Lower lobe of right lung (tissue), 2 donors: ENCODE results near the gene ULBP1. TPM values are rescaled to one million over a fixed set of nuclear protein-coding genes. Genes with fewer than 3 reads are reported as not detected.
"Not testable (repeated sequence)": the region's sequence is repeated elsewhere in the genome, so short reads cannot be mapped to it uniquely, and the experiment has no call there.

Experiments
- ATAC-seq, 2 donors: fragments of 200-7000 bp; cut with Tn5 transposase; one replicate each; pipeline ENCODE4 v1.9.1; 2020 to 2022; ENCODE audit warnings: mild to moderate bottlenecking in 2 of 2, moderate library complexity in 2 of 2
- DNase-seq: peaks from one replicate; pipeline ENCODE4 v3.0.0-alpha.2; 2020
- H3K27ac ChIP-seq: fragments of 200-600 bp; one replicate; pipeline ENCODE4 v1.8.0; 2022
- H3K27me3 ChIP-seq: fragments of 200-600 bp; one replicate; pipeline ENCODE4 v1.8.0; 2022; ENCODE audit warnings: low read depth
- H3K36me3 ChIP-seq: fragments of 200-600 bp; one replicate; pipeline ENCODE4 v1.8.0; 2022; ENCODE audit warnings: mild to moderate bottlenecking
- H3K4me1 ChIP-seq: fragments of 200-600 bp; one replicate; pipeline ENCODE4 v1.8.0; 2022
- H3K4me3 ChIP-seq: fragments of 200-600 bp; one replicate; pipeline ENCODE4 v1.8.0; 2022; ENCODE audit warnings: mild to moderate bottlenecking
- H3K9me3 ChIP-seq: fragments of 200-600 bp; one replicate; pipeline ENCODE4 v1.8.0; 2022
- CTCF ChIP-seq: fragments of 200-600 bp; IDR thresholded peaks from one replicate; pipeline ENCODE4 v1.8.0; 2022; ENCODE audit warnings: antibody characterized with exemption, mild to moderate bottlenecking
- intact Hi-C: fragments of 100-400 bp; cut with DNase I; formaldehyde crosslinking; loops from one replicate; pipeline ENCODE4 v1.11.0; 2022
- total RNA-seq: library from RNA; stranded (reverse); fragmentation: NEBNext Ultra II Directional; extraction: Animal tissue kit (Norgen Biotek cat#: 25700); gene quantifications from one replicate; pipeline ENCODE4 v1.2.1, GENCODE V29; 2021
- donor health status: DM: no; HTN: yes; CAD: no; lungs with severe emphysema.

ULBP1 gene
- total RNA-seq, 1 donor from 2014 or later = 2.0 TPM

- no peaks in the 10 kb centered on the region for H3K9me3 ChIP-seq
Observed at GRCh38 chr6:149995971-149996370, 32.2 kb downstream of the ULBP1 start.

GRCh38 chr6:149999636-150000035, 35.9 kb downstream of the ULBP1 start:
- no peak for DNase-seq
- no peaks in the 10 kb centered on the region for H3K9me3 ChIP-seq
- H3K27ac ChIP-seq = no peak overlapping the region
- H3K4me1 ChIP-seq = peaks cover 6% of the 10 kb centered on the region
- no peak for ATAC-seq
- H3K36me3 ChIP-seq = no peaks in the 10 kb centered on the region
- no peak for TF ChIP-seq CTCF
- peaks cover 27% of the 10 kb centered on the region for H3K27me3 ChIP-seq
- intact Hi-C loops = no loop called here
- no peak overlapping the region for H3K4me3 ChIP-seq

More at GRCh38 chr6:149995971-149996370, 32.2 kb downstream of the ULBP1 start:
- H3K4me1 ChIP-seq = peaks cover 7% of the 10 kb centered on the region
- DNase-seq = no peak
- peaks cover 58% of the 10 kb centered on the region for H3K27me3 ChIP-seq
- H3K4me3 ChIP-seq = no peak overlapping the region
- H3K27ac ChIP-seq = no peak overlapping the region
- intact Hi-C loops = no loop called here
- ATAC-seq = no peak
- no peaks in the 10 kb centered on the region for H3K36me3 ChIP-seq
- no peak for TF ChIP-seq CTCF

GRCh38 chr6:150001295-150002008, 37.7 kb downstream of the ULBP1 start:
- DNase-seq = no peak
- Histone ChIP-seq H3K4me3 (no peak overlapping the region), H3K36me3 (no peaks in the 10 kb centered on the region), H3K4me1 (peaks cover 14% of the 10 kb centered on the region), H3K27me3 (peaks cover 16% of the 10 kb centered on the region), H3K27ac (no peak overlapping the region), H3K9me3 (no peaks in the 10 kb centered on the region)
- ATAC-seq = no peak
- no peak for TF ChIP-seq CTCF
- intact Hi-C loops = no loop called here

GRCh38 chr6:150002710-150003109, 39.0 kb downstream of the ULBP1 start:
- H3K27me3 ChIP-seq = peaks cover 16% of the 10 kb centered on the region
- no peaks in the 10 kb centered on the region for H3K36me3 ChIP-seq
- ATAC-seq = no peak
- no peak overlapping the region for H3K4me3 ChIP-seq
- no peak for DNase-seq
- H3K4me1 ChIP-seq = peaks cover 14% of the 10 kb centered on the region
- H3K9me3 ChIP-seq = no peaks in the 10 kb centered on the region
- no peak for TF ChIP-seq CTCF
- H3K27ac ChIP-seq = no peak overlapping the region
- intact Hi-C loops = no loop called here

GRCh38 chr6:150003599-150003998, 39.9 kb downstream of the ULBP1 start:
- H3K27ac ChIP-seq, DNase-seq, H3K36me3 ChIP-seq, intact Hi-C loops, H3K4me3 ChIP-seq, ATAC-seq, H3K9me3 ChIP-seq: not testable (repeated sequence)
- peaks cover 14% of the 10 kb centered on the region for H3K4me1 ChIP-seq
- peaks cover 21% of the 10 kb centered on the region for H3K27me3 ChIP-seq

GRCh38 chr6:150004101-150004782, 40.5 kb downstream of the ULBP1 start:
- H3K27ac ChIP-seq = no peak overlapping the region
- H3K27me3 ChIP-seq = peaks cover 25% of the 10 kb centered on the region
- no peak for TF ChIP-seq CTCF
- DNase-seq (no peak), ATAC-seq (peak in 1 of 2 donors; percentile 4)
- H3K36me3 ChIP-seq = no peaks in the 10 kb centered on the region
- no peaks in the 10 kb centered on the region for H3K9me3 ChIP-seq
- intact Hi-C loops = no loop called here
- peaks cover 14% of the 10 kb centered on the region for H3K4me1 ChIP-seq
- H3K4me3 ChIP-seq = peak overlapping the region; percentile 76
